ENCODE measurements around the gene NCAPG2. TPM values are rescaled to one million over a fixed set of nuclear protein-coding genes. Genes with fewer than 3 reads are reported as not detected.

The NCAPG2 gene
- total RNA-seq, 1 experiment from 2014 or later: 99.4 TPM

DNA sequence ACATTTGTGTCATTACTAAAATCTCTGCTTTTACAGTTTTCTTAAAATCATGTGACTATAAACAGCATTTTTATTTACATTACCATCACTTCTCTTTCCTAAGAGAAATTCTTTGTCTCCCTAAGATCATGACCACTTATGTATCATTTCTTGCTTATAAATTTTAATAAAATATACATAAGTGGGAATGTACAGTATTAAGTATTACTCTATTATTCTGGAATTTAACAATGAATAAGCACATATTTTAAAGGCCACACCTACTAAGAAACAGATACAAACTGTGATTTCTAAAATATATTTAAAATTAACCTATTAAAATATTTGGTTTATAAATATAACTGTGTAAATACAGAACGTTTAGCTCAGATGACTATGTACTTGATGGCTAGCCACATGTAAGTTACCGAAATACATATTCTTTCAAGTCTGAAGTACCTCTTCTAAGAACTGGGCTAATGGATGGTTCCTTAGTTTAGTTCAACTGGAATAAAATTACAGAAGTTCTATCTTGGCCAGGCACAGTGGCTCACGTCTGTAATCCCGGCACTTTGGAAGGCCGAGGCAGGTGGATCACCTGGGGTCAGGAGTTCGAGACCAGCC lies 83.7 kb downstream of the NCAPG2 start:
- Histone ChIP-seq H4K8ac (replicated peaks; ENCODE audit: insufficient read length, low read depth, low read length) (no peak overlapping the region), H4K5ac (ENCODE audit: insufficient read length, low read depth, low read length) (no peak overlapping the region)
- H3K27me3 Mint-ChIP-seq (ENCODE audit: low read depth): no peaks in the 10 kb centered on the region

More for the DNA sequence above, 83.7 kb downstream of the NCAPG2 start:
- H3K27ac Mint-ChIP-seq: no peak overlapping the region
- H2AK5ac ChIP-seq (ENCODE audit: insufficient read length, low read length): no peak overlapping the region
- no peak overlapping the region for H2BK120ac ChIP-seq (ENCODE audit: low read depth, low read length, poor library complexity, severe bottlenecking)
- H2BK15ac ChIP-seq (ENCODE audit: low read depth, low read length): no peak overlapping the region
- H3K27me3 ChIP-seq (ENCODE audit: insufficient read depth, low read length): no peaks in the 10 kb centered on the region
- peaks cover 8% of the 10 kb centered on the region for H3K4me1 ChIP-seq (ENCODE audit: insufficient read depth, low read length)
- H3K14ac ChIP-seq (ENCODE audit: insufficient read depth, low read length): no peak overlapping the region
- H3K4me3 Mint-ChIP-seq: no peak overlapping the region
- no CpG with 5 or more reads among the region's 6 CpGs for WGBS (ENCODE audit: extremely low coverage, insufficient read length, low lambda C conversion rate)
- no peak overlapping the region for H3K23ac ChIP-seq (ENCODE audit: insufficient read length, low read depth, low read length)
- H3K18ac ChIP-seq (ENCODE audit: insufficient read length, low read depth, low read length): no peak overlapping the region
- peaks cover 5 to 35% (median 26%) of the 10 kb centered on the region in 3 experiments; a peak in 6 of 7 replicates for H3K36me3 Mint-ChIP-seq (ENCODE audit: insufficient read depth in 1 of 3, low read depth in 3 of 3)
- no peak overlapping the region for H2BK12ac ChIP-seq (ENCODE audit: insufficient read length, low read depth, low read length)
- H3K9me3 Mint-ChIP-seq: no peaks in the 10 kb centered on the region
- H2AFZ ChIP-seq (ENCODE audit: low read length): no peak overlapping the region
- no peak overlapping the region for H4K91ac ChIP-seq (ENCODE audit: insufficient read length, low read depth, low read length)
- H2BK5ac ChIP-seq (ENCODE audit: insufficient read length, low read length): no peak overlapping the region
- TF ChIP-seq, protein P1, sequence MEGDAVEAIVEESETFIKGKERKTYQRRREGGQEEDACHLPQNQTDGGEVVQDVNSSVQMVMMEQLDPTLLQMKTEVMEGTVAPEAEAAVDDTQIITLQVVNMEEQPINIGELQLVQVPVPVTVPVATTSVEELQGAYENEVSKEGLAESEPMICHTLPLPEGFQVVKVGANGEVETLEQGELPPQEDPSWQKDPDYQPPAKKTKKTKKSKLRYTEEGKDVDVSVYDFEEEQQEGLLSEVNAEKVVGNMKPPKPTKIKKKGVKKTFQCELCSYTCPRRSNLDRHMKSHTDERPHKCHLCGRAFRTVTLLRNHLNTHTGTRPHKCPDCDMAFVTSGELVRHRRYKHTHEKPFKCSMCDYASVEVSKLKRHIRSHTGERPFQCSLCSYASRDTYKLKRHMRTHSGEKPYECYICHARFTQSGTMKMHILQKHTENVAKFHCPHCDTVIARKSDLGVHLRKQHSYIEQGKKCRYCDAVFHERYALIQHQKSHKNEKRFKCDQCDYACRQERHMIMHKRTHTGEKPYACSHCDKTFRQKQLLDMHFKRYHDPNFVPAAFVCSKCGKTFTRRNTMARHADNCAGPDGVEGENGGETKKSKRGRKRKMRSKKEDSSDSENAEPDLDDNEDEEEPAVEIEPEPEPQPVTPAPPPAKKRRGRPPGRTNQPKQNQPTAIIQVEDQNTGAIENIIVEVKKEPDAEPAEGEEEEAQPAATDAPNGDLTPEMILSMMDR (conservative IDR thresholded peaks at IDR 0.05): no peak
- H3K23me2 ChIP-seq (ENCODE audit: insufficient read length, low read depth, low read length, poor library complexity, severe bottlenecking): no peaks in the 10 kb centered on the region
- no peaks in the 10 kb centered on the region for H3K9me3 ChIP-seq (ENCODE audit: control insufficient read depth, low read depth, low read length)
- no peak overlapping the region for H3K4me2 ChIP-seq (ENCODE audit: insufficient read depth, insufficient read length, low read length)
- peaks cover 32 to 33% of the 10 kb centered on the region in 2 experiments for H3K4me1 Mint-ChIP-seq
- H3K9ac ChIP-seq (ENCODE audit: extremely low read depth, insufficient read length, low read length): no peak overlapping the region
- H2BK20ac ChIP-seq (ENCODE audit: low read depth, low read length, poor library complexity, severe bottlenecking): no peak overlapping the region
- H3K79me2 ChIP-seq (ENCODE audit: insufficient read depth, low read length): no peaks in the 10 kb centered on the region
- no peak overlapping the region for H3K56ac ChIP-seq (ENCODE audit: insufficient read length, low read depth, low read length)
- no peaks in the 10 kb centered on the region for H4K20me1 ChIP-seq (ENCODE audit: control insufficient read depth, insufficient read depth, insufficient read length)
- no peak overlapping the region for H3T11ph ChIP-seq (ENCODE audit: low read length)
- no peak overlapping the region for H3K27ac ChIP-seq (ENCODE audit: insufficient read length, low read depth, low read length)
- no peak for DNase-seq
- H3K4ac ChIP-seq (ENCODE audit: low read depth, low read length): no peak overlapping the region
- H3K79me1 ChIP-seq (ENCODE audit: insufficient read depth, low read depth, low read length, poor library complexity, severe bottlenecking): peaks cover 4% of the 10 kb centered on the region
